ENCODE data around the gene LIPG. TPM values are rescaled to one million over a fixed set of nuclear protein-coding genes. Genes with fewer than 3 reads are reported as not detected.

LIPG gene
- total and polyA plus RNA-seq, 9 of the 15 experiments (the other 6 are each of a cell fraction or from before 2014, with no cell fraction given): 0.76 to 1.8 (median 1.3) TPM

DNA sequence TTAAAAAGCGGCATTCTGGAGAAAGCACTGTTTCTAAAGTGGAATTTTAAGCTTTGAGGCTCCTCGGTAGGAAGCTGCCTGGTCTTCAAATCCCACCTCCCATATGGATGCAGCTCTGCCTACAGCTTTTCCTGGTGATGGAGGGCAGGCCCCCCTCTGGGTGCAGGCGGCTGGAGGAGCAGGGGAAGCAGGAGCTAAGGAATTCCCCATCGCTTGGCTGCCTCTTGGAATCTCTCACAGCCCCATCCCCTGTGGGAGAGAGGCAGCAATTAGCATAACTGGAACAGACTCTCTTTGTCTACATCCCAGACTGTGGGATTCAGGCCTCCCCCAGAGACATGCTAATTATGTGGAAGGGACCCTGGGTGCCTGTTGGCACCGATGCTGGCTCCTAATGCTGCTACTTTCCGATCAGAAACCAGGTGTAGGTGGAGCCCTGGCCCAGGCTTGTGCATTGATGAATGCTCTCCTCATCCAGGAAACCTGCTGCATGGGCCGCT is 51.3 kb downstream of the LIPG start:
- DNase-seq (ENCODE audit: extremely low read depth in 1 of 4, low spot score in 3 of 4): no peak
- H3K36me3 ChIP-seq (ENCODE audit: control insufficient read depth, insufficient read depth, low read length): no peaks in the 10 kb centered on the region
- no peak overlapping the region for H3K9ac ChIP-seq (ENCODE audit: insufficient read depth in 1 of 2, low read depth in 2 of 2, low read length in 2 of 2)
- BruUV-seq (replicated peaks): no TSS peak
- no peaks in the 10 kb centered on the region for H3K9me3 ChIP-seq (replicated peaks; ENCODE audit: control insufficient read depth, insufficient read depth, low read depth, low read length)
- no peak for FAIRE-seq
- no peak overlapping the region for H3K4me2 ChIP-seq (ENCODE audit: insufficient read depth, low read length)
- H3K79me2 ChIP-seq (ENCODE audit: control insufficient read depth, insufficient read depth, low read length): no peaks in the 10 kb centered on the region
- intact Hi-C loops (cut with micrococcal nuclease) (no loop called here), in situ Hi-C loops (cut with MboI) (no loop called here)
- no peak for TF ChIP-seq ZNF184 (CRISPR knock-in tag; IDR thresholded peaks at IDR 0.05)
- TF ChIP-seq XRCC5 (IDR thresholded peaks at IDR 0.05; ENCODE audit: low read depth, low read length): no peak
- TF ChIP-seq ESRRA (IDR thresholded peaks at IDR 0.05; ENCODE audit: borderline replicate concordance, low read depth): no peak
- no peak for TF ChIP-seq MAFK (IDR thresholded peaks at IDR 0.05; ENCODE audit: low read length)
- TF ChIP-seq HNRNPUL1 (IDR thresholded peaks at IDR 0.05; ENCODE audit: low read length): no peak
- TF ChIP-seq, protein P1, sequence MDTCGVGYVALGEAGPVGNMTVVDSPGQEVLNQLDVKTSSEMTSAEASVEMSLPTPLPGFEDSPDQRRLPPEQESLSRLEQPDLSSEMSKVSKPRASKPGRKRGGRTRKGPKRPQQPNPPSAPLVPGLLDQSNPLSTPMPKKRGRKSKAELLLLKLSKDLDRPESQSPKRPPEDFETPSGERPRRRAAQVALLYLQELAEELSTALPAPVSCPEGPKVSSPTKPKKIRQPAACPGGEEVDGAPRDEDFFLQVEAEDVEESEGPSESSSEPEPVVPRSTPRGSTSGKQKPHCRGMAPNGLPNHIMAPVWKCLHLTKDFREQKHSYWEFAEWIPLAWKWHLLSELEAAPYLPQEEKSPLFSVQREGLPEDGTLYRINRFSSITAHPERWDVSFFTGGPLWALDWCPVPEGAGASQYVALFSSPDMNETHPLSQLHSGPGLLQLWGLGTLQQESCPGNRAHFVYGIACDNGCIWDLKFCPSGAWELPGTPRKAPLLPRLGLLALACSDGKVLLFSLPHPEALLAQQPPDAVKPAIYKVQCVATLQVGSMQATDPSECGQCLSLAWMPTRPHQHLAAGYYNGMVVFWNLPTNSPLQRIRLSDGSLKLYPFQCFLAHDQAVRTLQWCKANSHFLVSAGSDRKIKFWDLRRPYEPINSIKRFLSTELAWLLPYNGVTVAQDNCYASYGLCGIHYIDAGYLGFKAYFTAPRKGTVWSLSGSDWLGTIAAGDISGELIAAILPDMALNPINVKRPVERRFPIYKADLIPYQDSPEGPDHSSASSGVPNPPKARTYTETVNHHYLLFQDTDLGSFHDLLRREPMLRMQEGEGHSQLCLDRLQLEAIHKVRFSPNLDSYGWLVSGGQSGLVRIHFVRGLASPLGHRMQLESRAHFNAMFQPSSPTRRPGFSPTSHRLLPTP (IDR thresholded peaks at IDR 0.05; ENCODE audit: borderline replicate concordance, extremely low read depth, insufficient read length): no peak
- TF ChIP-seq, protein P2, sequence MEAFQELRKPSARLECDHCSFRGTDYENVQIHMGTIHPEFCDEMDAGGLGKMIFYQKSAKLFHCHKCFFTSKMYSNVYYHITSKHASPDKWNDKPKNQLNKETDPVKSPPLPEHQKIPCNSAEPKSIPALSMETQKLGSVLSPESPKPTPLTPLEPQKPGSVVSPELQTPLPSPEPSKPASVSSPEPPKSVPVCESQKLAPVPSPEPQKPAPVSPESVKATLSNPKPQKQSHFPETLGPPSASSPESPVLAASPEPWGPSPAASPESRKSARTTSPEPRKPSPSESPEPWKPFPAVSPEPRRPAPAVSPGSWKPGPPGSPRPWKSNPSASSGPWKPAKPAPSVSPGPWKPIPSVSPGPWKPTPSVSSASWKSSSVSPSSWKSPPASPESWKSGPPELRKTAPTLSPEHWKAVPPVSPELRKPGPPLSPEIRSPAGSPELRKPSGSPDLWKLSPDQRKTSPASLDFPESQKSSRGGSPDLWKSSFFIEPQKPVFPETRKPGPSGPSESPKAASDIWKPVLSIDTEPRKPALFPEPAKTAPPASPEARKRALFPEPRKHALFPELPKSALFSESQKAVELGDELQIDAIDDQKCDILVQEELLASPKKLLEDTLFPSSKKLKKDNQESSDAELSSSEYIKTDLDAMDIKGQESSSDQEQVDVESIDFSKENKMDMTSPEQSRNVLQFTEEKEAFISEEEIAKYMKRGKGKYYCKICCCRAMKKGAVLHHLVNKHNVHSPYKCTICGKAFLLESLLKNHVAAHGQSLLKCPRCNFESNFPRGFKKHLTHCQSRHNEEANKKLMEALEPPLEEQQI (IDR thresholded peaks at IDR 0.05): no peak
- TF ChIP-seq, protein P3, sequence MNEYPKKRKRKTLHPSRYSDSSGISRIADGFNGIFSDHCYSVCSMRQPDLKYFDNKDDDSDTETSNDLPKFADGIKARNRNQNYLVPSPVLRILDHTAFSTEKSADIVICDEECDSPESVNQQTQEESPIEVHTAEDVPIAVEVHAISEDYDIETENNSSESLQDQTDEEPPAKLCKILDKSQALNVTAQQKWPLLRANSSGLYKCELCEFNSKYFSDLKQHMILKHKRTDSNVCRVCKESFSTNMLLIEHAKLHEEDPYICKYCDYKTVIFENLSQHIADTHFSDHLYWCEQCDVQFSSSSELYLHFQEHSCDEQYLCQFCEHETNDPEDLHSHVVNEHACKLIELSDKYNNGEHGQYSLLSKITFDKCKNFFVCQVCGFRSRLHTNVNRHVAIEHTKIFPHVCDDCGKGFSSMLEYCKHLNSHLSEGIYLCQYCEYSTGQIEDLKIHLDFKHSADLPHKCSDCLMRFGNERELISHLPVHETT (CRISPR knock-in tag; conservative IDR thresholded peaks at IDR 0.05 in 1 of 2, IDR thresholded peaks at IDR 0.05 in 1 of 2): no peak
- TF ChIP-seq PTBP1 (IDR thresholded peaks at IDR 0.05; ENCODE audit: low read depth, low read length): no peak
- TF ChIP-seq MYC (IDR thresholded peaks at IDR 0.05; ENCODE audit: low read depth, low read length): no peak
- no peak for TF ChIP-seq MYC (CRISPR knock-in tag; IDR thresholded peaks at IDR 0.05; ENCODE audit: borderline replicate concordance, low read depth)
- no peak for TF ChIP-seq ZNF75A (CRISPR knock-in tag; IDR thresholded peaks at IDR 0.05)
- TF ChIP-seq RBFOX2 (IDR thresholded peaks at IDR 0.05; ENCODE audit: low read depth, low read length): no peak
- no peak for TF ChIP-seq ZC3H11A (IDR thresholded peaks at IDR 0.05; ENCODE audit: low read depth, low read length)
- TF ChIP-seq DIDO1 (tag; IDR thresholded peaks at IDR 0.05; ENCODE audit: low read depth): no peak
- TF ChIP-seq TOE1 (IDR thresholded peaks at IDR 0.05; ENCODE audit: borderline replicate concordance): no peak
- TF ChIP-seq TOE1 (CRISPR knock-in tag; IDR thresholded peaks at IDR 0.05; ENCODE audit: borderline replicate concordance, low read depth): no peak
- no peak overlapping the region for H2AFZ ChIP-seq (ENCODE audit: low read depth, low read length)
- H3K4me3 ChIP-seq: no peak overlapping the region
- ChIA-PET POLR2A (interaction anchor here (0.6 to 0.8 kb wide), 2 partner anchors 12 to 20 kb away, joined by 3 to 4 read pairs; no protein-coding TSS in a partner anchor), CTCF (ENCODE audit: low intra/inter-chr PET ratio) (no interaction called here)
- H3K4me1 ChIP-seq (replicated peaks in 1 of 2; ENCODE audit: control insufficient read depth in 2 of 2, insufficient read depth in 2 of 2, low read length in 2 of 2): peaks cover 0 to 4% of the 10 kb centered on the region in 2 experiments; a peak in 2 of 5 replicates
- H3K27me3 ChIP-seq (ENCODE audit: control insufficient read depth in 2 of 2, insufficient read depth in 2 of 2, low read length in 2 of 2): peaks cover 2 to 28% of the 10 kb centered on the region in 2 experiments; a peak in 3 of 5 replicates
- H4K20me1 ChIP-seq (replicated peaks; ENCODE audit: control insufficient read depth, insufficient read depth, low read length): no peaks in the 10 kb centered on the region
- WGBS (ENCODE audit: insufficient coverage, low coverage, missing lambda C conversion rate): 0% methylated on average over 7 of the region's 7 CpGs
- no peak overlapping the region for H3K27ac ChIP-seq (ENCODE audit: extremely low read depth, low read depth, low read length)
- no peak for ATAC-seq
- H3K9me1 ChIP-seq (ENCODE audit: control insufficient read depth, insufficient read depth, low read length): no peaks in the 10 kb centered on the region

All from K562 (cell line).